ENCODE measurements around the gene PPM1L.

The PPM1L gene

DNA sequence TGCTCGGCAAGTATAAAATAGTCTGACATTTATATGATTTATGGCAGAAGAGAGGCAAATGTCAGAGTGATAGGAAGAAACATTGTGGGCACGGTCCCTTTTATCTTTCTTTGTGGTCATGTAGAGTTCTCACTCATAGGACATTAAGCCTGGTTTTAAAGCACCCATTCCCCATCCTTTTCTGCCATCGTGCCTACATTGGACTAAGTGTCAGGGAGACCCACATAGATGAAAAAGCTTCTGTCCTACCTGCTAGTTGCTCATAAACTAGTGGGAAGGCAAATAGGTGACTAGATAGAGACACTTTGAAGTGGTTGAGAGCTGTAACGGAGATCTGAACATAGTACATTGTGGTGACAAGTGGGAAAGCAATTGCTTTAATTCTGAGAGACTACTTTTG, 193.4 kb downstream of the PPM1L start:
- TF ChIP-seq POU2F2 (IDR thresholded peaks at IDR 0.05; ENCODE audit: low read depth, low read length) (no peak), POLR2AphosphoS5 (IDR thresholded peaks at IDR 0.05; ENCODE audit: low read depth, low read length) (no peak), SPI1 (IDR thresholded peaks at IDR 0.05; ENCODE audit: low read depth, low read length) (no peak), POLR2A (IDR thresholded peaks at IDR 0.05; ENCODE audit: low read depth, low read length) (no peak), PAX5 (IDR thresholded peaks at IDR 0.05; ENCODE audit: insufficient read depth, low read length, severe bottlenecking) (no peak), TAF1 (IDR thresholded peaks at IDR 0.05; ENCODE audit: low read depth, low read length) (no peak)
- DNase-seq (ENCODE audit: insufficient read length, low spot score) (no peak), FAIRE-seq (no peak)

DNA sequence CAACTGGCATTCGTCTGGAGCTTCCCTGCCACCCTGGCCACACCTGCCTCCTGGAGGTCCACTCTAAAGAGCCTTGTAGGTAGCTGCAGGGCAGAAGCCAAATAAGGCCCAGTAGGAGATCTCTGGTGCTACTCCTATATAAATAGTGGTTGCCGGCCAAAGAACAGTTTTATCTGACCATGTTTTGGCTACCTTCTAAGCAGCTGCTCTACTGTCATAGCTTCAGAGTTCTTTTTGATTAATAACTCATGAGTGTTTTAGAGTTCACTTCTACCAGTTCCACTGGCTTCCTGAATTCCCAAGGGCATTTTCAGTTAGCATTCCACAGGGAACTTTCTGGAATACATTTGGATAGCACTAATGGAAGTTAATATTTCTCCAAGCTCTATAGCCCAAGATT, 194.5 kb downstream of the PPM1L start:
- TF ChIP-seq POLR2A (IDR thresholded peaks at IDR 0.05; ENCODE audit: low read depth, low read length), result no peak
- no peak for TF ChIP-seq POU2F2 (IDR thresholded peaks at IDR 0.05; ENCODE audit: low read depth, low read length)
- no peak for TF ChIP-seq POLR2AphosphoS5 (IDR thresholded peaks at IDR 0.05; ENCODE audit: low read depth, low read length)
- no peak for TF ChIP-seq TAF1 (IDR thresholded peaks at IDR 0.05; ENCODE audit: low read depth, low read length)
- no peak for TF ChIP-seq SPI1 (IDR thresholded peaks at IDR 0.05; ENCODE audit: low read depth, low read length)
- TF ChIP-seq PAX5 (IDR thresholded peaks at IDR 0.05; ENCODE audit: insufficient read depth, low read length, severe bottlenecking), result no peak
- FAIRE-seq, result no peak

DNA sequence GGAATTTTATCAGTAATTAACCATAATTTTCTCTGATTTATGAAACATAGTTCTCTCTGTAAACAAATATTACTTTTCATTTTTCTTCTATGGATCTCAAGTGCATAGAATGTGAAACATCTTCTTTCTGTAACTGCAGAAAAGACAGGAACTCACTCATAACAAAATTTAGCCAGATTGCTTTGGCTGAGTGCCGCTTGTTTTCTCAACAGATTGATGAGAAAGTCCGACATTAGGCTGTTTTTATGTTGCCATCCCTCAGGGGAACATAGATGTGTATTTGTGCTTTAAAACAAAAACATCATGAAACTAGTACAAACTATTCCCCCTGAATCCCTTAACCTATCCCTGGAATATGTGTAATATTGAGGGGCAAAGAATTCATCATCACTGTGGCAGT, 194.9 kb downstream of the PPM1L start:
- no peak for TF ChIP-seq POLR2A (IDR thresholded peaks at IDR 0.05; ENCODE audit: low read depth, low read length)
- no peak for TF ChIP-seq POU2F2 (IDR thresholded peaks at IDR 0.05; ENCODE audit: low read depth, low read length)
- TF ChIP-seq SPI1 (IDR thresholded peaks at IDR 0.05; ENCODE audit: low read depth, low read length), result no peak
- no peak for TF ChIP-seq PAX5 (IDR thresholded peaks at IDR 0.05; ENCODE audit: insufficient read depth, low read length, severe bottlenecking)
- no peak for TF ChIP-seq POLR2AphosphoS5 (IDR thresholded peaks at IDR 0.05; ENCODE audit: low read depth, low read length)
- TF ChIP-seq TAF1 (IDR thresholded peaks at IDR 0.05; ENCODE audit: low read depth, low read length), result no peak
- DNase-seq (ENCODE audit: insufficient read length, low spot score), result no peak
- no peak for FAIRE-seq

More for the DNA sequence above, 194.5 kb downstream of the PPM1L start:
- DNase-seq (ENCODE audit: insufficient read length, low spot score), result no peak

DNA sequence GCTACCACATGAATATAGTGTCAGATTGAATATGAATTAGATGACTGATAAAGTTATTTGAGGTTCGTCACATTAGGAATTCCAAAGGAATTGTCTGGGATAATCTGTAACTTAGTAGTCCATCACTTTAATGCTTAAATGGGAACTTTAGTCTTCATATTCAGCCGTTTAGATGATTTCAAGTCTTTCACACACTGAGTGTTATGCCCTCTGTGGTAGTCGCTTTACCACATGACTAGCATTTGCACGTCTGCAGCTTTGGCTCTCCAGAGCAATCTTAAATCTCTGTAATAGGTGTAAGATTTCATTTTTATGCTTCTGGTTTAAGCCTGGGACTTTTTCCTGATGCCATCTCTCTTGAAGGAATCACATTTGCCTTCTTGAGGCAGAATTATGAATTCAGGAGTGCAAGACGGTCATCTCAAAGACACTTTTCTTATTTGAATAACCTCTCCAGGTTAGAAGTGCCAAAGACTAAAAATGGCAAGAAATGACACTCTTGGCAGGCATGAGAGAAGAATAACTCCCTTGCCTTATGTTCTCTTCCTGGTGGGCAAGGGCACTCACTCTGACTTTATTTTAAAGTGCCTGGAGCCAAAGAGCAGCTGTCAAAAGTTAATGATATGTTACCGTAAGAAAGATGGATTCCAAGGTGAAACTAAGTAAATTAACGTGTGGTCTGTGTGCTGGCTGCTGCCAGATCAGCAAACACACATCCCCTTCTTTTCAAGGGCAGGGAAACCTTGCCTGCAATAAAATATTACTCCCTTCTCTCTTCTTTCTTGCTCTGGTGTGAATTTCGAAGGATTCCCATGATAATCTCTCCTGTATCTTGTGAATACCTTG, 195.8 kb downstream of the PPM1L start:
- no peak for DNase-seq (ENCODE audit: insufficient read length, low spot score)
- TF ChIP-seq PAX5 (IDR thresholded peaks at IDR 0.05; ENCODE audit: insufficient read depth, low read length, severe bottlenecking) (no peak), POLR2AphosphoS5 (IDR thresholded peaks at IDR 0.05; ENCODE audit: low read depth, low read length) (no peak), POLR2A (IDR thresholded peaks at IDR 0.05; ENCODE audit: low read depth, low read length) (no peak), TAF1 (IDR thresholded peaks at IDR 0.05; ENCODE audit: low read depth, low read length) (no peak), SPI1 (IDR thresholded peaks at IDR 0.05; ENCODE audit: low read depth, low read length) (no peak), POU2F2 (IDR thresholded peaks at IDR 0.05; ENCODE audit: low read depth, low read length) (no peak)
- FAIRE-seq, result no peak

DNA sequence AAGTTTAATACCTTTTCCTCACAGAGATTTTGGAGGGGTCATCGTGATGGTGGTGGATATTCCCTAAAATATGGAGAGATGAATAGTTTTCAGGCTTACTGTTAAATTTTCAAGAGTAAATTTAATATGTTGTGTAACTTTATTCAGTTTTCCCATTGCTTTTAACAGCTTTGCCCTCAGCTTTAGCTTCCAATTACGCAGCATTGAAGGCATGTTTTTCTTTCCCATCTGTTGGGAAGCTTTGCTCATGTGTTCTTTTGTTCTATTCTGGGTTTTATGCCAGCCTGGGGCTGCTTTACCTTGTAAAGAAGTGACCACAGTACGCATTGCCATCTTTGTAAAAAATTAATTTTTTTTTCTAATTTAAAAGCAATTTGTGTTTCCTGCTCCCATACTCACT, 197.7 kb downstream of the PPM1L start:
- TF ChIP-seq SPI1 (IDR thresholded peaks at IDR 0.05; ENCODE audit: low read depth, low read length) (no peak), TAF1 (IDR thresholded peaks at IDR 0.05; ENCODE audit: low read depth, low read length) (no peak), POLR2A (IDR thresholded peaks at IDR 0.05; ENCODE audit: low read depth, low read length) (no peak), PAX5 (IDR thresholded peaks at IDR 0.05; ENCODE audit: insufficient read depth, low read length, severe bottlenecking) (no peak), POLR2AphosphoS5 (IDR thresholded peaks at IDR 0.05; ENCODE audit: low read depth, low read length) (no peak), POU2F2 (IDR thresholded peaks at IDR 0.05; ENCODE audit: low read depth, low read length) (no peak)
- FAIRE-seq (no peak), DNase-seq (ENCODE audit: insufficient read length, low spot score) (no peak)

DNA sequence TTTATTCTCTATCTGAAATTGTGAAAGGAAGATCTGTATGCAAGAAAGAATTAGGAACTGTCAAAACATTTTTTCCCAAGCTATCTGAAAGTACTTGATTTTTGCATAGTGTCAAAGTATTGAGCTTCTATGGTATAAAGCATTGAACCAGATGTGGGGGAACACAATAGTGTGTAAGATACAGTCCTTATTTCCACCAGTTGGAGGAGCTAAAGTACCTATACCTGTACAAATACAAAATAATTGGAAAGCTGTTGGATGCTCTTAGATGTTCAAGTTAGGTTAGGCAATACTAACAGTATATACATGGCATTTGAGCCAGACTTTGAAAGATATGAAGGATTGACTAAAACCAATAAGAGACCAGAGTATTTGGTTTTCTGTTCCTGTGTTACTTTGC, 200.8 kb downstream of the PPM1L start:
- FAIRE-seq, result peak; percentile 84

DNA sequence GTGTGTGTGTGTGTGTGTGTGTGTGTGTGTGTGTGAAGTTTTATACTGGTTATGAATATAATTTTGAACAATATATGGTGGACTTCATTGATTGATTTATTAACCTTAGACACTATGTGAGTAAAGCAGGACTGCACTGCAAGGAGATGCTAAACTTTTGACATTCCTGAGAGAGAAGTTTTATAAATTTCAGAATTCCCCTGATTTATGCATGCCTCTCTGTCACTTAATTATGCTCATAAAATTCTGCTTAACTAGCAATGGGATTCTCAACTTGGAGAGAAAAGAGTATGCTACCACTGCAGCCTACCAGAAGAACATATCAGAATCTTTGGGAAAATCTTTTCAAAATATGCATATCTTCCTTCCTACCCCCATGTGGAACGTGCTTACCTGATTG, 204.5 kb downstream of the PPM1L start:
- TF ChIP-seq PAX5 (IDR thresholded peaks at IDR 0.05; ENCODE audit: insufficient read depth, low read length, severe bottlenecking), result no peak
- no peak for TF ChIP-seq POLR2A (IDR thresholded peaks at IDR 0.05; ENCODE audit: low read depth, low read length)
- TF ChIP-seq POLR2AphosphoS5 (IDR thresholded peaks at IDR 0.05; ENCODE audit: low read depth, low read length), result no peak
- no peak for TF ChIP-seq SPI1 (IDR thresholded peaks at IDR 0.05; ENCODE audit: low read depth, low read length)
- TF ChIP-seq POU2F2 (IDR thresholded peaks at IDR 0.05; ENCODE audit: low read depth, low read length), result no peak
- TF ChIP-seq TAF1 (IDR thresholded peaks at IDR 0.05; ENCODE audit: low read depth, low read length), result no peak
- FAIRE-seq (no peak), DNase-seq (ENCODE audit: insufficient read length, low spot score) (no peak)

More for the DNA sequence above, 200.8 kb downstream of the PPM1L start:
- no peak for TF ChIP-seq SPI1 (IDR thresholded peaks at IDR 0.05; ENCODE audit: low read depth, low read length)
- no peak for TF ChIP-seq POU2F2 (IDR thresholded peaks at IDR 0.05; ENCODE audit: low read depth, low read length)
- TF ChIP-seq POLR2AphosphoS5 (IDR thresholded peaks at IDR 0.05; ENCODE audit: low read depth, low read length), result no peak
- TF ChIP-seq PAX5 (IDR thresholded peaks at IDR 0.05; ENCODE audit: insufficient read depth, low read length, severe bottlenecking), result no peak
- DNase-seq (ENCODE audit: insufficient read length, low spot score), result no peak

DNA sequence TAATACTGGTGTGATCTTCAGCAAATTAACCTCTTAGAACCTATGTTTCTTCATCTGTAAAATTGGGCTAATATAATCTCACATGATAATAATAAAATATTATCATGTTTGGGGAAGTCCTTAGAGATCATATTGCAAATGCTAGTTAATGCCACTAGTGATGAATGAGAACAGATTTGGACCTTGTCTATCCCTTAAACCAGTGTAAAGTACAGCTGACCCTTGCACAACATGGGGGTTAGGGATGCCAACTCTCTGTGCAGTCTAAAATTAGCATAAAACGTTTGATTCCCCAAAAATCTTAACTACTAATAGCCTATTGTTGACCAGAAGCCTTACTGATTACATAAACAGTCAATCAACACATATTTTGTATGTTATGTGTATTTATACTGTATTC, 207.9 kb downstream of the PPM1L start:
- no peak for FAIRE-seq

DNA sequence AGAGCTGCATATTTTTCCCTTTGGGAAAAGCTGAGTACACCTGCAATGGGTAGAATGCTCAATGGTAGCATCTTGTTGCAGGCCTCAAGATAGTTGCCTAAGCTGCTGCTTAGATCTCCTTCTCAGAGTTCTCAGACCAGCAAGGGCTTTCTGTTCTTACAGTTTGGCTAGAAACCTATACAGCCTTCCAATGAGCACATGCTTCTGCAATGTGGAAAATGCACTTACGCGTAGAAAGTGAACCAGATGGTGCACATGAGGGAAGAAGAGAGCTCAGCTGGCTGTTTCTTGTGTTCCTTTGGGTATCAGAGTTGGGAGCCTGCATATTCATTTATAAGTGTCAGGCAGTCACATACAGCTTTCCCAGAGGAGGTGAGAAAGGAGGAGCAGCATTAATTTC, 212.7 kb downstream of the PPM1L start:
- TF ChIP-seq POLR2AphosphoS5 (IDR thresholded peaks at IDR 0.05; ENCODE audit: low read depth, low read length) (no peak), PAX5 (IDR thresholded peaks at IDR 0.05; ENCODE audit: insufficient read depth, low read length, severe bottlenecking) (no peak), SPI1 (IDR thresholded peaks at IDR 0.05; ENCODE audit: low read depth, low read length) (no peak), TAF1 (IDR thresholded peaks at IDR 0.05; ENCODE audit: low read depth, low read length) (no peak), POU2F2 (IDR thresholded peaks at IDR 0.05; ENCODE audit: low read depth, low read length) (no peak), POLR2A (IDR thresholded peaks at IDR 0.05; ENCODE audit: low read depth, low read length) (no peak)
- FAIRE-seq, result no peak
- DNase-seq (ENCODE audit: insufficient read length, low spot score), result no peak

More for the DNA sequence above, 207.9 kb downstream of the PPM1L start:
- no peak for DNase-seq (ENCODE audit: insufficient read length, low spot score)
- TF ChIP-seq POU2F2 (IDR thresholded peaks at IDR 0.05; ENCODE audit: low read depth, low read length) (no peak), POLR2AphosphoS5 (IDR thresholded peaks at IDR 0.05; ENCODE audit: low read depth, low read length) (no peak), POLR2A (IDR thresholded peaks at IDR 0.05; ENCODE audit: low read depth, low read length) (no peak), TAF1 (IDR thresholded peaks at IDR 0.05; ENCODE audit: low read depth, low read length) (no peak), SPI1 (IDR thresholded peaks at IDR 0.05; ENCODE audit: low read depth, low read length) (no peak), PAX5 (IDR thresholded peaks at IDR 0.05; ENCODE audit: insufficient read depth, low read length, severe bottlenecking) (no peak)

Measured in GM12891 (cell line).